ENCODE measurements around the gene FAM13A.

- TF ChIP-seq ARNT (IDR thresholded peaks at IDR 0.05) (no peak), ZC3H4 (CRISPR knock-in tag; IDR thresholded peaks at IDR 0.05; ENCODE audit: borderline replicate concordance) (no peak), C11orf30 (IDR thresholded peaks at IDR 0.05; ENCODE audit: low read depth) (no peak), CTCF (IDR thresholded peaks at IDR 0.05 in 2 of 3, conservative IDR thresholded peaks at IDR 0.05 in 1 of 3; ENCODE audit: insufficient read depth in 2 of 3, low read depth in 1 of 3, low read length in 3 of 3) (no peak), ZNF445 (CRISPR knock-in tag; IDR thresholded peaks at IDR 0.05; ENCODE audit: low read depth) (no peak), POLR2AphosphoS5 (IDR thresholded peaks at IDR 0.05; ENCODE audit: control insufficient read depth, insufficient read depth, low read depth, low read length) (no peak), POLR2AphosphoS2 (IDR thresholded peaks at IDR 0.05; ENCODE audit: low read length) (no peak), ZNF212 (CRISPR knock-in tag; IDR thresholded peaks at IDR 0.05) (no peak), ZNF239 (CRISPR knock-in tag; IDR thresholded peaks at IDR 0.05) (no peak), ETV6 (IDR thresholded peaks at IDR 0.05; ENCODE audit: borderline replicate concordance in 1 of 2, low read depth in 2 of 2, low read length in 1 of 2) (no peak), ETV6 (CRISPR knock-in tag; IDR thresholded peaks at IDR 0.05; ENCODE audit: borderline replicate concordance) (no peak)
Measured at GRCh38 chr4:88747351-88747750, 309.6 kb downstream of the FAM13A start.

All from K562 (cell line).